Naive thymus-derived CD8-positive, alpha-beta T cell (primary cell): Measurements from ENCODE around the gene ASIC5. TPM values are rescaled to one million over a fixed set of nuclear protein-coding genes. Genes with fewer than 3 reads are reported as not detected.
"Not testable (repeated sequence)": the region's sequence is repeated elsewhere in the genome, so short reads cannot be mapped to it uniquely, and the experiment has no call there.

ENCODE experiments used
- ATAC-seq, 2 donors: fragments of 150-1000 bp; cut with Tn5 transposase in 1 of 2; sonication (Bioruptor Pico), chemical (Tn5 transposase) in 1 of 2; 1 replicate in 1 of 2; 2 replicates in 1 of 2; pipeline ENCODE4 v1.10.0; 2021; ENCODE audit warnings: mild to moderate bottlenecking in 2 of 2, moderate library complexity in 2 of 2
- POLR2A ChIA-PET: fragments of 350-600 bp; sonication (Branson Sonifier 250); formaldehyde crosslinking; loops from one replicate; lab custom pipeline; 2021; ENCODE audit warnings: antibody characterized with exemption; lab: Charles Lee
- DNase-seq, 10 donors: peaks; one replicate each; pipeline versions ENCODE4 v3.0.0 to v3.0.0-alpha.2; 2020 to 2022
- H3K27ac Mint-ChIP-seq, 10 donors: one replicate each; pipeline ENCODE4 v1.8.0; 2020 to 2022; ENCODE audit warnings: mild to moderate bottlenecking in 10 of 10, mixed read lengths in 10 of 10, moderate library complexity in 4 of 10, inconsistent platforms in 1 of 10
- H3K27me3 Mint-ChIP-seq, 5 donors: one replicate each; pipeline ENCODE4 v1.8.0; 2021 to 2022; ENCODE audit warnings: mixed read lengths in 5 of 5
- H3K36me3 Mint-ChIP-seq, 3 donors: one replicate each; pipeline ENCODE4 v1.8.0; 2020 to 2022; ENCODE audit warnings: mixed read lengths in 3 of 3, mild to moderate bottlenecking in 2 of 3, inconsistent platforms in 1 of 3
- H3K4me1 Mint-ChIP-seq, 4 donors: one replicate each; pipeline ENCODE4 v1.8.0; 2021 to 2022; ENCODE audit warnings: mixed read lengths in 4 of 4
- H3K4me3 Mint-ChIP-seq, 10 donors: one replicate each; pipeline ENCODE4 v1.8.0; 2020 to 2022; ENCODE audit warnings: mild to moderate bottlenecking in 10 of 10, mixed read lengths in 10 of 10, moderate library complexity in 6 of 10, inconsistent platforms in 1 of 10
- H3K9me3 Mint-ChIP-seq, 9 donors: one replicate each; pipeline ENCODE4 v1.8.0; 2020 to 2022; ENCODE audit warnings: mixed read lengths in 9 of 9, mild to moderate bottlenecking in 3 of 9, inconsistent platforms in 1 of 9, moderate library complexity in 1 of 9
- polyA plus RNA-seq, 3 donors: library from polyadenylated mRNA; unstranded; fragments of 300-500 nt; fragmentation: Illumina TruSeq; gene quantifications; one replicate each; pipeline ENCODE4 v1.2.3, GENCODE V29; 2021
- total RNA-seq, 8 experiments: library from RNA in 2 of 8; stranded (reverse) in 2 of 8; gene quantifications; one replicate each; pipeline ENCODE4 v1.2.3 and lab custom pipeline; 2021 to 2026

Gene ASIC5
- total and polyA plus RNA-seq, 5 experiments from 2014 or later: not detected

- Mint-ChIP-seq H3K27me3 (peaks cover 1 to 10% (median 5%) of the 10 kb centered on the region in 5 donors), H3K36me3 (no peaks in the 10 kb centered on the region), H3K9me3 (no peaks in the 10 kb centered on the region), H3K27ac (no peak overlapping the region), H3K4me3 (no peak overlapping the region), H3K4me1 (no peaks in the 10 kb centered on the region)
- DNase-seq (no peak), ATAC-seq (no peak)
- POLR2A ChIA-PET: interaction anchor here (0.8 kb wide), 1 partner anchor 143 kb away, joined by 4 read pairs; no protein-coding TSS in a partner anchor
Observed at GRCh38 chr4:155811083-155811482, 55.0 kb downstream of the ASIC5 start.

GRCh38 chr4:155809835-155810234 is 56.2 kb downstream of the ASIC5 start:
- Mint-ChIP-seq H3K27ac (no peak overlapping the region), H3K36me3 (no peaks in the 10 kb centered on the region), H3K4me3 (no peak overlapping the region), H3K9me3 (no peaks in the 10 kb centered on the region), H3K4me1 (no peaks in the 10 kb centered on the region), H3K27me3 (peaks cover 0 to 3% (median 1%) of the 10 kb centered on the region in 5 donors)
- POLR2A ChIA-PET: interaction anchor here (1.0 kb wide), 1 partner anchor 144 kb away, joined by 7 read pairs; the partner anchor contains the start of gene CTSO
- DNase-seq (peak in 4 of 10 donors; percentile 6 to 63 (median 42)), ATAC-seq (peak; percentile 63 to 73)

- no peaks in the 10 kb centered on the region for H3K9me3 Mint-ChIP-seq
- ATAC-seq (no peak), DNase-seq (no peak)
- no peak overlapping the region for H3K27ac Mint-ChIP-seq
- no peaks in the 10 kb centered on the region for H3K4me1 Mint-ChIP-seq
- no peak overlapping the region for H3K4me3 Mint-ChIP-seq
- no peaks in the 10 kb centered on the region for H3K36me3 Mint-ChIP-seq
- no peaks in the 10 kb centered on the region for H3K27me3 Mint-ChIP-seq
- POLR2A ChIA-PET: no interaction called here
Observed at GRCh38 chr4:155807021-155807420, 59.1 kb downstream of the ASIC5 start.

- DNase-seq (no peak), ATAC-seq (no peak)
- POLR2A ChIA-PET: no interaction called here
- no peaks in the 10 kb centered on the region for H3K9me3 Mint-ChIP-seq
- H3K27me3 Mint-ChIP-seq: no peaks in the 10 kb centered on the region
- no peaks in the 10 kb centered on the region for H3K36me3 Mint-ChIP-seq
- no peak overlapping the region for H3K27ac Mint-ChIP-seq
- H3K4me3 Mint-ChIP-seq: no peak overlapping the region
- no peaks in the 10 kb centered on the region for H3K4me1 Mint-ChIP-seq
Observed at GRCh38 chr4:155805016-155805415, 61.1 kb downstream of the ASIC5 start.

GRCh38 chr4:155802190-155802959 is 63.7 kb downstream of the ASIC5 start:
- POLR2A ChIA-PET: no interaction called here
- ATAC-seq: no peak
- DNase-seq: no peak
- Mint-ChIP-seq H3K9me3 (no peaks in the 10 kb centered on the region), H3K27me3 (no peaks in the 10 kb centered on the region), H3K4me3 (no peak overlapping the region), H3K36me3 (no peaks in the 10 kb centered on the region), H3K4me1 (no peaks in the 10 kb centered on the region), H3K27ac (no peak overlapping the region)

GRCh38 chr4:155800685-155801343 is 65.3 kb downstream of the ASIC5 start:
- H3K36me3 Mint-ChIP-seq: no peaks in the 10 kb centered on the region
- DNase-seq: no peak
- no peaks in the 10 kb centered on the region for H3K4me1 Mint-ChIP-seq
- no peak overlapping the region for H3K27ac Mint-ChIP-seq
- peaks cover 0 to 3% (median 0%) of the 10 kb centered on the region in 5 donors for H3K27me3 Mint-ChIP-seq
- H3K4me3 Mint-ChIP-seq: no peak overlapping the region
- no peaks in the 10 kb centered on the region for H3K9me3 Mint-ChIP-seq
- POLR2A ChIA-PET: no interaction called here
- ATAC-seq: no peak

GRCh38 chr4:155799794-155800123 is 66.3 kb downstream of the ASIC5 start:
- H3K9me3 Mint-ChIP-seq: no peaks in the 10 kb centered on the region
- H3K27me3 Mint-ChIP-seq: peaks cover 0 to 4% (median 0%) of the 10 kb centered on the region in 5 donors
- ATAC-seq (no peak), DNase-seq (no peak)
- no peaks in the 10 kb centered on the region for H3K4me1 Mint-ChIP-seq
- POLR2A ChIA-PET: no interaction called here
- no peak overlapping the region for H3K4me3 Mint-ChIP-seq
- no peaks in the 10 kb centered on the region for H3K36me3 Mint-ChIP-seq
- H3K27ac Mint-ChIP-seq: no peak overlapping the region

GRCh38 chr4:155799116-155799793 is 66.8 kb downstream of the ASIC5 start:
- Mint-ChIP-seq H3K36me3 (no peaks in the 10 kb centered on the region), H3K9me3 (no peaks in the 10 kb centered on the region), H3K27me3 (peaks cover 0 to 4% (median 0%) of the 10 kb centered on the region in 5 donors), H3K4me3 (no peak overlapping the region), H3K4me1 (no peaks in the 10 kb centered on the region), H3K27ac (no peak overlapping the region)
- DNase-seq (no peak), ATAC-seq (no peak)
- POLR2A ChIA-PET: no interaction called here

- H3K4me3 Mint-ChIP-seq, H3K36me3 Mint-ChIP-seq, DNase-seq, ATAC-seq, H3K4me1 Mint-ChIP-seq, H3K27me3 Mint-ChIP-seq, H3K9me3 Mint-ChIP-seq, POLR2A ChIA-PET, H3K27ac Mint-ChIP-seq: not testable (repeated sequence)
Observed at GRCh38 chr4:155797581-155797980, 68.5 kb downstream of the ASIC5 start.

GRCh38 chr4:155795991-155796390 is 70.1 kb downstream of the ASIC5 start:
- ATAC-seq: no peak
- H3K4me3 Mint-ChIP-seq: no peak overlapping the region

GRCh38 chr4:155794589-155795236 is 71.4 kb downstream of the ASIC5 start:
- no peak overlapping the region for H3K4me3 Mint-ChIP-seq
- ATAC-seq (no peak), DNase-seq (no peak)
- H3K4me1 Mint-ChIP-seq: peaks cover 0 to 1% (median 0%) of the 10 kb centered on the region in 4 donors
- H3K36me3 Mint-ChIP-seq: no peaks in the 10 kb centered on the region
- H3K27me3 Mint-ChIP-seq: peaks cover 0 to 4% (median under 1%) of the 10 kb centered on the region in 5 donors
- no peaks in the 10 kb centered on the region for H3K9me3 Mint-ChIP-seq
- POLR2A ChIA-PET: no interaction called here
- H3K27ac Mint-ChIP-seq: no peak overlapping the region

More at GRCh38 chr4:155795991-155796390, 70.1 kb downstream of the ASIC5 start:
- DNase-seq: no peak
- POLR2A ChIA-PET: no interaction called here
- Mint-ChIP-seq H3K27ac (no peak overlapping the region), H3K36me3 (no peaks in the 10 kb centered on the region), H3K9me3 (no peaks in the 10 kb centered on the region), H3K27me3 (peaks cover 0 to 4% (median 0%) of the 10 kb centered on the region in 5 donors), H3K4me1 (no peaks in the 10 kb centered on the region)

- Mint-ChIP-seq H3K36me3 (no peaks in the 10 kb centered on the region), H3K4me1 (peaks cover 2 to 6% (median 2%) of the 10 kb centered on the region in 4 donors), H3K9me3 (no peaks in the 10 kb centered on the region), H3K27ac (no peak overlapping the region), H3K4me3 (no peak overlapping the region), H3K27me3 (peaks cover 0 to 17% (median 0%) of the 10 kb centered on the region in 5 donors)
- ATAC-seq: no peak
- no peak for DNase-seq
- POLR2A ChIA-PET: no interaction called here
Observed at GRCh38 chr4:155789982-155790381, 76.1 kb downstream of the ASIC5 start.
